HG02981 (cell line): ENCODE results near the gene CD27.
"Not testable (repeated sequence)": the region's sequence is repeated elsewhere in the genome, so short reads cannot be mapped to it uniquely, and the experiment has no call there.

Source experiments
- ATAC-seq: cut with Tn5 transposase; IDR thresholded peaks from one replicate; pipeline ENCODE4 v1.9.1; 2021; ENCODE audit warnings: mild to moderate bottlenecking, moderate library complexity; ENCODE audit not compliant: unreplicated experiment

Gene CD27

GRCh38 chr12:6461401-6462233 is 16.9 kb downstream of the CD27 start:
- ATAC-seq = peak; percentile 78

GRCh38 chr12:6462234-6462995 is 17.7 kb downstream of the CD27 start:
- ATAC-seq = no peak

GRCh38 chr12:6463216-6463615 is 18.5 kb downstream of the CD27 start:
- no peak for ATAC-seq

GRCh38 chr12:6463858-6464257 is 19.1 kb downstream of the CD27 start:
- ATAC-seq = no peak

- ATAC-seq = no peak
Measured at GRCh38 chr12:6464531-6464930, 19.8 kb downstream of the CD27 start.

GRCh38 chr12:6465467-6466183 is 20.9 kb downstream of the CD27 start:
- no peak for ATAC-seq

GRCh38 chr12:6466184-6466573 is 21.4 kb downstream of the CD27 start:
- no peak for ATAC-seq

GRCh38 chr12:6466751-6467150 is 22.0 kb downstream of the CD27 start:
- ATAC-seq = not testable (repeated sequence)

- ATAC-seq = not testable (repeated sequence)
Measured at GRCh38 chr12:6467571-6468282, 23.0 kb downstream of the CD27 start.

- ATAC-seq = no peak
Measured at GRCh38 chr12:6468283-6468575, 23.5 kb downstream of the CD27 start.

- ATAC-seq = no peak
Measured at GRCh38 chr12:6469092-6469491, 24.3 kb downstream of the CD27 start.

- ATAC-seq = no peak
Measured at GRCh38 chr12:6469609-6470374, 25.0 kb downstream of the CD27 start.

GRCh38 chr12:6470375-6471163 is 25.8 kb downstream of the CD27 start, which contains the start of gene VAMP1:
VAMP1 (minus strand) TSS chr12:6470677; CDS start chr12:6470531, 146 bp downstream.
- peak; percentile 86 for ATAC-seq

- ATAC-seq = no peak
Measured at GRCh38 chr12:6471989-6472360, 27.2 kb downstream of the CD27 start.

GRCh38 chr12:6472491-6472890 is 27.7 kb downstream of the CD27 start:
- no peak for ATAC-seq

- not testable (repeated sequence) for ATAC-seq
Measured at GRCh38 chr12:6475233-6475975, 30.6 kb downstream of the CD27 start.

GRCh38 chr12:6476489-6476888 is 31.7 kb downstream of the CD27 start:
- no peak for ATAC-seq

- ATAC-seq = not testable (repeated sequence)
Measured at GRCh38 chr12:6477601-6478377, 33.0 kb downstream of the CD27 start.
